Stomach (tissue), 9 donors: ENCODE measurements around the gene RBMS2. TPM values are rescaled to one million over a fixed set of nuclear protein-coding genes. Genes with fewer than 3 reads are reported as not detected.

Experiments used
- DNase-seq, 2 donors: peaks; one replicate each; pipeline versions ENCODE4 v3.0.0 to v3.0.0-alpha.2; 2013 to 2019
- H3K27ac ChIP-seq, 5 donors: fragments of 200-600 bp in 4 of 5; sonication (generic) in 4 of 5; one replicate each; pipeline ENCODE4 v1.5.1; 2013 to 2019; ENCODE audit warnings: mild to moderate bottlenecking in 1 of 5, moderate library complexity in 1 of 5
- H3K27me3 ChIP-seq, 3 donors: fragments of 200-600 bp; sonication (generic); one replicate each; pipeline ENCODE4 v1.5.1; 2017 to 2019; ENCODE audit warnings: mixed run types in 1 of 3
- H3K36me3 ChIP-seq, 4 donors: fragments of 200-600 bp; sonication (generic); 1 replicate in 3 of 4; 2 replicates in 1 of 4; pipeline ENCODE4 v1.5.1; 2016 to 2019
- H3K4me1 ChIP-seq, 4 donors: fragments of 200-600 bp; sonication (generic); one replicate each; pipeline ENCODE4 v1.5.1; 2016 to 2019
- H3K4me3 ChIP-seq, 4 donors: fragments of 200-600 bp; sonication (generic) in 3 of 4; one replicate each; pipeline ENCODE4 v1.5.1; 2016 to 2019; ENCODE audit warnings: mild to moderate bottlenecking in 1 of 4
- H3K9me3 ChIP-seq, 4 donors: fragments of 200-600 bp; sonication (generic); one replicate each; pipeline ENCODE4 v1.5.1; 2016 to 2019
- EP300 ChIP-seq: sonication (generic); formaldehyde crosslinking; IDR thresholded peaks from one replicate; pipeline ENCODE4 v1.6.1; 2017; ENCODE audit warnings: antibody characterized with exemption
- POLR2A ChIP-seq, 4 donors: fragments of 450-650 bp; IDR thresholded peaks; one replicate each; pipeline ENCODE4 v1.6.1; 2016; ENCODE audit warnings: antibody characterized with exemption in 4 of 4, control low read depth in 2 of 4, mild to moderate bottlenecking in 1 of 4, moderate library complexity in 1 of 4
- POLR2AphosphoS5 ChIP-seq, 3 donors: sonication (generic); formaldehyde crosslinking; IDR thresholded peaks; one replicate each; pipeline ENCODE4 v1.6.1; 2016; ENCODE audit warnings: antibody characterized with exemption in 3 of 3
- WGBS, 5 donors: extraction: QIAGEN DNeasy Blood & Tissue Kit in 3 of 5; methylation state at CpG; one replicate each; pipeline versions ENCODE4 v1.1.5 to v1.1.7; 2013 to 2018; 5-methylcytosine and 5-hydroxymethylcytosine counted together
- intact Hi-C: fragments of 100-400 bp; cut with DNase I; formaldehyde crosslinking; loops from one replicate; pipeline ENCODE4 v1.15.1; 2023; ENCODE audit warnings: low total_unique reads
- polyA plus RNA-seq, 3 donors: library from polyadenylated mRNA; stranded (reverse); fragments of 200-250 nt; gene quantifications; one replicate each; pipeline ENCODE4 v1.2.3, GENCODE V29; 2013
- total RNA-seq, 5 donors: library from RNA; depleted of rRNA; stranded (reverse); fragments of >200 nt; gene quantifications; one replicate each; pipeline versions ENCODE4 v1.1.0 to v1.2.3, GENCODE V29; 2014 to 2016
- TF ChIP-seq, protein P1 (sequence below), 7 experiments: fragments of 450-650 bp in 4 of 7; fragments of 200-600 bp in 3 of 7; sonication (generic) in 3 of 7; IDR thresholded peaks; one replicate each; pipeline ENCODE4 v1.5.1; 2016 to 2019; ENCODE audit warnings: antibody characterized with exemption in 7 of 7, control low read depth in 2 of 7, mild to moderate bottlenecking in 1 of 7
- donor health status: healthy with polysubstance abuse.
- donor health status: Bipolar disorder and iron deficiency.
- donor health status: healthy.

The RBMS2 gene
- total and polyA plus RNA-seq, 8 donors: 4.2 to 123 (median 9.8) TPM

DNA sequence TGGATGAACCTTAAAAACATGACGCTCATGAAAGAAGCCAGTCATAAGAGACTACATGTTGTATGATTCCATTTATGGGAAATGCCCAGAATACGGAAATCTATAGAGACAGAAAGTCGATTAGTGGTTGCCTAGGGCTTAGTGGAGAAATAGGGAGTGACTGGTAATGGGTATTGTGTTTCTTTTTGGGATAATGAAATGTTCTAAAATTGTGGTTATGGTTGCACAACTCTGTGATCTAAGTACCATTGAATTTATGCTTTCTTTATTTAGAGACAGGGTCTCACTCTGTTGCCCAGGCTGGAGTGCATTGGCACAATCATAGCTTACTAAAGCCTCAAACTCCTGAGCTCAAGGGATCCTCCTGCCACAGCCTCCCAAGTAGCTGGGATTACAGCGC, 8.0 kb downstream of the RBMS2 start:
- DNase-seq: no peak
- 87 to 95% (median 88%) methylated on average over 4 of the region's 4 CpGs for WGBS, 5 donors
- Histone ChIP-seq H3K27me3 (no peaks in the 10 kb centered on the region), H3K4me1 (peaks cover 12 to 53% (median 32%) of the 10 kb centered on the region in 4 donors), H3K4me3 (no peak overlapping the region), H3K27ac (peak overlapping the region in 1 of 5 donors; percentile 53), H3K36me3 (no peaks in the 10 kb centered on the region), H3K9me3 (no peaks in the 10 kb centered on the region)
- intact Hi-C loops: no loop called here
- TF ChIP-seq POLR2A (IDR thresholded peaks at IDR 0.05) (no peak), POLR2AphosphoS5 (IDR thresholded peaks at IDR 0.05) (no peak), EP300 (no peak)
- TF ChIP-seq, protein P1, sequence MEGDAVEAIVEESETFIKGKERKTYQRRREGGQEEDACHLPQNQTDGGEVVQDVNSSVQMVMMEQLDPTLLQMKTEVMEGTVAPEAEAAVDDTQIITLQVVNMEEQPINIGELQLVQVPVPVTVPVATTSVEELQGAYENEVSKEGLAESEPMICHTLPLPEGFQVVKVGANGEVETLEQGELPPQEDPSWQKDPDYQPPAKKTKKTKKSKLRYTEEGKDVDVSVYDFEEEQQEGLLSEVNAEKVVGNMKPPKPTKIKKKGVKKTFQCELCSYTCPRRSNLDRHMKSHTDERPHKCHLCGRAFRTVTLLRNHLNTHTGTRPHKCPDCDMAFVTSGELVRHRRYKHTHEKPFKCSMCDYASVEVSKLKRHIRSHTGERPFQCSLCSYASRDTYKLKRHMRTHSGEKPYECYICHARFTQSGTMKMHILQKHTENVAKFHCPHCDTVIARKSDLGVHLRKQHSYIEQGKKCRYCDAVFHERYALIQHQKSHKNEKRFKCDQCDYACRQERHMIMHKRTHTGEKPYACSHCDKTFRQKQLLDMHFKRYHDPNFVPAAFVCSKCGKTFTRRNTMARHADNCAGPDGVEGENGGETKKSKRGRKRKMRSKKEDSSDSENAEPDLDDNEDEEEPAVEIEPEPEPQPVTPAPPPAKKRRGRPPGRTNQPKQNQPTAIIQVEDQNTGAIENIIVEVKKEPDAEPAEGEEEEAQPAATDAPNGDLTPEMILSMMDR (IDR thresholded peaks at IDR 0.05): no peak

DNA sequence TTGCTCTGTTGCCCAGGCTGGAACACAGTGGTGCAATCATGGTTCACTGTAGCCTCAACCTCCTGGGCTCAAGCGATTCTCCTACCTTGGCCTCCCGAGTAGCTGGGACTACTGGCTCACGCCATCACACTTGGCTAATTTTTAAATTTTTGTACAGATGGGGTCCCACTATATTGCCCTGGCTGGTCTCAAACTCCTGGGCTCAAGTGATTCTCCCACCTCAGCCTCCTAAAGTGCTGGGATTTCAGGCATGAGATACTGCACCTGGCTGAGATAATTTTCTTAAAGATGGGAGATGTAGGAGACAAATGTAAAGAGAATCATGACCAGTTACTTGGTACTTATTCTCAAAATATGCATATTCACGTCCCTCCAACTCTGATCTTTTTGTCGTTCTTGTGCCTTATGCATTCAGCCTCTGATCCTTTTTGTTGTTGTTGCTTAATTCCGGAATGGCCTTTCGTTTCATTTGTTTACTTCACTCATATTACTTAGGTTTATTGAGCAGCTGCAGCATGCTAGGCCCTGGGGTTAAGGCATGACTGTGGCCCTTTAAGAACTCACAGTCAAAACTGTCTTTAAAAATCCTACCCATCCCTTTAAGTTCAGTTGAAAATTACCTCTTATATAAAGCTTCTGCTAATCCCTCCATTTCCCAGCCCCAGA, 8.9 kb downstream of the RBMS2 start:
- 71 to 89% (median 79%) methylated on average over 7 of the region's 7 CpGs for WGBS, 5 donors
- Histone ChIP-seq H3K9me3 (no peaks in the 10 kb centered on the region), H3K27ac (peak overlapping the region in 1 of 5 donors; percentile 53), H3K36me3 (no peaks in the 10 kb centered on the region), H3K4me1 (peaks cover 12 to 45% (median 29%) of the 10 kb centered on the region in 4 donors), H3K27me3 (no peaks in the 10 kb centered on the region), H3K4me3 (no peak overlapping the region)
- TF ChIP-seq EP300 (no peak), POLR2AphosphoS5 (IDR thresholded peaks at IDR 0.05) (no peak), POLR2A (IDR thresholded peaks at IDR 0.05) (no peak)
- TF ChIP-seq, protein P1 (IDR thresholded peaks at IDR 0.05): no peak
- no peak for DNase-seq
- intact Hi-C loops: no loop called here

DNA sequence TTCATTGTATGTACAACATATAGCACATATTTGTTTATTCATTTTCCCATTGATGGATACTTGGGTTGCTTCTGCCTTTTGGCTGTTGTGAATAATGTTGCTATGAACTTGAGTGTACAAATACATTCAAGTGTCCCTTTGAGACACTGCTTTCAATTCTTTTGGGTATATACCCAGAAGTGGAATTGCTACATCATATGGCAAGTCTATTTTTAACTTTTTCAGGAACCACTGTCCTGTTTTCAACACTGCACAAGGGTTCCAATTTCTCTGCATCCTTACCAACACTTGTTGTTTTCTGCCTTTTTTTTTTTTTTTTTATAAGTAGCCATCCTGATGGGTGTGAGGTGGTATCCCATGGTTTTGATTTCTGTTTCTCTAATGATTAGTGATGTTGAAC, 15.9 kb downstream of the RBMS2 start:
- TF ChIP-seq POLR2AphosphoS5 (IDR thresholded peaks at IDR 0.05): no peak
- TF ChIP-seq EP300: no peak
- TF ChIP-seq, protein P1 (IDR thresholded peaks at IDR 0.05): no peak
- TF ChIP-seq POLR2A (IDR thresholded peaks at IDR 0.05): no peak
- no peak overlapping the region for H3K27ac ChIP-seq
- H3K4me1 ChIP-seq: peaks cover 0 to 26% (median 11%) of the 10 kb centered on the region in 4 donors
- no peaks in the 10 kb centered on the region for H3K9me3 ChIP-seq
- H3K27me3 ChIP-seq: no peaks in the 10 kb centered on the region
- DNase-seq: no peak
- no peak overlapping the region for H3K4me3 ChIP-seq
- H3K36me3 ChIP-seq: peaks cover 0 to 8% (median 0%) of the 10 kb centered on the region in 4 donors
- intact Hi-C loops: no loop called here

DNA sequence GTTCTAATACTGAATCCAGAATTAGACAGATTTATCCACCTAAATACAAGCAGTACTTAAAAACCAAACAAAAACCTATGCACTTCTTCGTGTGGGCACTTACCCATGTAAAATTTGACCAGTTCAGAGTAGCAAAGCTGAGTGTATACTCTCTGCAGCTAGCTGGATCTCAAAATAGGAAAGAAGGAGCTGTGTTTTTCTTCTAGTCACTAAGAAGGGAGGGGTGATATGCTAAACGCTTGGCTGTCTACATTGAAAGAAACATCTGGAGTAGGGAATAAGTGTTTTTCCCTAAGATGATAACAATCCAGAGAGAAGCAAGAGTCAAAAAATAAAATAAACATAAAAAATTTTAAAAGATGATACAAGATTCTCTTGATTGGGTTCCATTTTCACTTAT, 20.0 kb downstream of the RBMS2 start:
- TF ChIP-seq EP300 (no peak), POLR2AphosphoS5 (IDR thresholded peaks at IDR 0.05) (no peak), POLR2A (IDR thresholded peaks at IDR 0.05) (no peak)
- TF ChIP-seq, protein P1 (IDR thresholded peaks at IDR 0.05): no peak
- Histone ChIP-seq H3K4me1 (peaks cover 0 to 28% (median 11%) of the 10 kb centered on the region in 4 donors), H3K36me3 (peaks cover 0 to 13% (median 5%) of the 10 kb centered on the region in 4 donors), H3K4me3 (no peak overlapping the region), H3K27ac (no peak overlapping the region), H3K27me3 (no peaks in the 10 kb centered on the region), H3K9me3 (no peaks in the 10 kb centered on the region)
- 6 to 29% (median 19%) methylated on average over 2 of the region's 2 CpGs for WGBS, 5 donors
- peak in 1 of 2 donors; percentile 41 for DNase-seq
- intact Hi-C loops: no loop called here
